GOT3 (cell line): Measurements from ENCODE around the gene ACBD6.

ENCODE experiments used
- DNase-seq: peaks from one replicate; lab custom pipeline; 2025; ENCODE audit warnings: mixed read lengths; lab: John Stamatoyannopoulos, UW

The ACBD6 gene

GRCh38 chr1:180239145-180240096 lies 263.0 kb downstream of the ACBD6 start:
- DNase-seq: no peak

DNA sequence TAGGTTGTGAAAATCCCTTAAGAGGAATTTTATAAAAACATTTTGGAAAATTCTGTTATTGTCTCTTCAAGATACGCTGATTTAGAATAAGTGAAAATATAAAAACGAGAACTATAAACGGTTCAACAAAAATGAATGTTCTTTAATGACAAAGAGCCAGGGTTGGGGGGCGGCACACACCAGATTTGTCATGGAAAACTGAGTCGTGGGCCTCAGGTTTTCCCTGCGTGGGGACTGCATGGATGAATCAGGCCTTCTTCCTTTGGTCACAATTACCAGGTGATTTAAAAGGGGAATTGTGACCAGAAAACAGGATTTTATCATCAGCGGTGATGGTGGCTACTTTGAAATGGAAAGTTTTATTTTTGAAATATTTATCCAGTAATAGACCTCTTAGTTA lies 263.7 kb downstream of the ACBD6 start:
- DNase-seq: no peak
